ENCODE data around the gene INF2. TPM values are rescaled to one million over a fixed set of nuclear protein-coding genes. Genes with fewer than 3 reads are reported as not detected.

INF2 gene
- polyA plus RNA-seq, 5 donors: 35.6 to 73.2 (median 52.3) TPM

GRCh38 chr14:104700747-104701217, 11.4 kb downstream of the INF2 start:
- no peak for DNase-seq

GRCh38 chr14:104701383-104702076, 12.1 kb downstream of the INF2 start:
- DNase-seq: no peak

- no peak for DNase-seq
These were observed 12.7 kb downstream of the INF2 start for GRCh38 chr14:104702106-104702505.

- no peak for DNase-seq
These were observed 13.3 kb downstream of the INF2 start for GRCh38 chr14:104702673-104703072.

GRCh38 chr14:104703269-104703668, 13.9 kb downstream of the INF2 start:
- DNase-seq: no peak

- no peak for DNase-seq
These were observed 14.8 kb downstream of the INF2 start for GRCh38 chr14:104704252-104704651.

- no peak for DNase-seq
These were observed 16.1 kb downstream of the INF2 start for GRCh38 chr14:104705340-104706047.

- DNase-seq: no peak
These were observed 17.6 kb downstream of the INF2 start for GRCh38 chr14:104706733-104707607.

- no peak for DNase-seq
These were observed 18.5 kb downstream of the INF2 start for GRCh38 chr14:104707608-104708595.

- peak in 1 of 2 donors; percentile 56 for DNase-seq
These were observed 19.3 kb downstream of the INF2 start for GRCh38 chr14:104708606-104709268.

GRCh38 chr14:104709387-104710039, 20.1 kb downstream of the INF2 start:
- no peak for DNase-seq

- DNase-seq: no peak
These were observed 20.8 kb downstream of the INF2 start for GRCh38 chr14:104710071-104710735.

- no peak for DNase-seq
These were observed 23.7 kb downstream of the INF2 start for GRCh38 chr14:104712881-104713734.

- DNase-seq: no peak
These were observed 24.6 kb downstream of the INF2 start for GRCh38 chr14:104714066-104714465.

- DNase-seq: no peak
These were observed 25.3 kb downstream of the INF2 start for GRCh38 chr14:104714681-104715080.

- DNase-seq: no peak
These were observed 26.0 kb downstream of the INF2 start for GRCh38 chr14:104715416-104715815.

- no peak for DNase-seq
These were observed 26.5 kb downstream of the INF2 start for GRCh38 chr14:104715871-104716270.

GRCh38 chr14:104717137-104717536, 27.7 kb downstream of the INF2 start:
- no peak for DNase-seq

Data from right lung (tissue), 5 donors.